Mesenchymal stem cell (in vitro differentiated cells and primary cell): Measurements from ENCODE around the gene ZNF451.
A peak's percentile ranks its signal among the peaks of the same experiment; 100 is the strongest.

Source experiments
- DNase-seq: peaks from one replicate; pipeline ENCODE4 v3.0.0-alpha.2; 2013
- H2AFZ ChIP-seq: one replicate; pipeline ENCODE4 v1.6.1; 2013; ENCODE audit warnings: low read depth, mild to moderate bottlenecking, control low read depth, inconsistent platforms, low read length, moderate library complexity
- H2AK5ac ChIP-seq: 2 replicates; pipeline ENCODE4 v1.6.1; 2013; ENCODE audit warnings: low read length, moderate library complexity, mild to moderate bottlenecking, inconsistent platforms; ENCODE audit not compliant: severe bottlenecking
- H2BK120ac ChIP-seq: one replicate; pipeline ENCODE4 v1.6.1; 2013; ENCODE audit warnings: low read depth, mild to moderate bottlenecking, inconsistent platforms, low read length, moderate library complexity
- H2BK12ac ChIP-seq, 2 experiments: one replicate each; pipeline ENCODE4 v1.6.1; 2013; ENCODE audit warnings: inconsistent platforms in 2 of 2, low read length in 2 of 2, mild to moderate bottlenecking in 2 of 2, moderate library complexity in 2 of 2, control low read depth in 1 of 2
- H2BK15ac ChIP-seq: one replicate; pipeline ENCODE4 v1.6.1; 2013; ENCODE audit warnings: mild to moderate bottlenecking, low read depth, inconsistent platforms; ENCODE audit not compliant: poor library complexity, severe bottlenecking
- H2BK5ac ChIP-seq: 2 replicates; pipeline ENCODE4 v1.6.1; 2013; ENCODE audit warnings: low read depth, mild to moderate bottlenecking, low read length, control low read depth, inconsistent platforms; ENCODE audit not compliant: poor library complexity, severe bottlenecking
- H3K14ac ChIP-seq, 2 experiments: one replicate each; pipeline ENCODE4 v1.6.1; 2013; ENCODE audit warnings: inconsistent platforms in 2 of 2, low read length in 2 of 2, control low read depth in 1 of 2, mild to moderate bottlenecking in 1 of 2, moderate library complexity in 1 of 2
- H3K18ac ChIP-seq, 2 experiments: one replicate each; pipeline ENCODE4 v1.6.1; 2013; ENCODE audit warnings: inconsistent platforms in 2 of 2, low read length in 2 of 2, control low read depth in 1 of 2, low read depth in 1 of 2, mild to moderate bottlenecking in 1 of 2
- H3K23ac ChIP-seq, 2 experiments: one replicate each; pipeline ENCODE4 v1.6.1; 2013; ENCODE audit warnings: inconsistent platforms in 2 of 2, low read length in 2 of 2, mild to moderate bottlenecking in 2 of 2, moderate library complexity in 2 of 2, control low read depth in 1 of 2
- H3K27ac ChIP-seq: 2 replicates; pipeline ENCODE4 v1.5.1; 2013; ENCODE audit warnings: mild to moderate bottlenecking, moderate library complexity, low read length, control low read depth, inconsistent platforms; ENCODE audit not compliant: poor library complexity, severe bottlenecking
- H3K27me3 ChIP-seq, 2 experiments: 2 replicates each; pipeline versions ENCODE4 v1.6.1 to v1.7.0; 2013; ENCODE audit warnings: low read length in 2 of 2, mild to moderate bottlenecking in 2 of 2, moderate library complexity in 2 of 2, control low read depth in 1 of 2, inconsistent platforms in 1 of 2; ENCODE audit not compliant: control insufficient read depth in 1 of 2, insufficient read depth in 1 of 2
- H3K36me3 ChIP-seq, 2 experiments: 2 replicates each; pipeline versions ENCODE4 v1.6.1 to v1.7.0; 2013; ENCODE audit warnings: low read length in 2 of 2, control low read depth in 1 of 2, inconsistent platforms in 1 of 2, low read depth in 1 of 2, mild to moderate bottlenecking in 1 of 2; ENCODE audit not compliant: insufficient read depth in 2 of 2, control insufficient read depth in 1 of 2
- H3K4ac ChIP-seq, 2 experiments: one replicate each; pipeline ENCODE4 v1.6.1; 2013; ENCODE audit warnings: inconsistent platforms in 2 of 2, low read length in 2 of 2, mild to moderate bottlenecking in 2 of 2, moderate library complexity in 2 of 2, control low read depth in 1 of 2, low read depth in 1 of 2
- H3K4me1 ChIP-seq: 2 replicates; pipeline ENCODE4 v1.6.1; 2013; ENCODE audit warnings: low read depth, low read length, control low read depth; ENCODE audit not compliant: control insufficient read depth, insufficient read depth
- H3K4me2 ChIP-seq: 2 replicates; pipeline ENCODE4 v1.6.1; 2013; ENCODE audit warnings: low read length, mild to moderate bottlenecking, inconsistent platforms; ENCODE audit not compliant: poor library complexity, severe bottlenecking
- H3K4me3 ChIP-seq, 2 experiments: 2 replicates each; pipeline versions ENCODE4 v1.5.1 to v1.7.0; 2013; ENCODE audit warnings: low read length in 2 of 2, mild to moderate bottlenecking in 2 of 2, control low read depth in 1 of 2, low read depth in 1 of 2; ENCODE audit not compliant: insufficient read depth in 1 of 2
- H3K79me1 ChIP-seq: replicated peaks from 2 replicates; pipeline ENCODE4 v1.6.1; 2013; ENCODE audit warnings: mild to moderate bottlenecking, control low read depth, low read length, inconsistent platforms; ENCODE audit not compliant: poor library complexity, severe bottlenecking
- H3K9ac ChIP-seq: 2 replicates; pipeline ENCODE4 v1.7.0; 2013; ENCODE audit warnings: mild to moderate bottlenecking, low read length, moderate library complexity
- H3K9me3 ChIP-seq: 2 replicates; pipeline ENCODE4 v1.7.0; 2013; ENCODE audit warnings: mild to moderate bottlenecking, low read length; ENCODE audit not compliant: control insufficient read depth
- H4K8ac ChIP-seq: one replicate; pipeline ENCODE4 v1.6.1; 2013; ENCODE audit warnings: inconsistent platforms, mild to moderate bottlenecking, low read length, moderate library complexity
- H4K91ac ChIP-seq: one replicate; pipeline ENCODE4 v1.6.1; 2013; ENCODE audit warnings: mild to moderate bottlenecking, low read length, inconsistent platforms
- WGBS: methylation state at CpG from one replicate; pipeline ENCODE4 v1.1.7; 2013; ENCODE audit warnings: mixed read lengths; 5-methylcytosine and 5-hydroxymethylcytosine counted together

Gene ZNF451

GRCh38 chr6:57135885-57136284, 45.9 kb downstream of the ZNF451 start:
- Histone ChIP-seq H3K4me2 (no peak overlapping the region), H2BK12ac (no peak overlapping the region), H2BK5ac (no peak overlapping the region), H2AK5ac (no peak overlapping the region), H3K9me3 (no peaks in the 10 kb centered on the region), H3K23ac (no peak overlapping the region), H3K9ac (peak overlapping the region; percentile 16), H2BK120ac (no peak overlapping the region), H3K27ac (no peak overlapping the region), H2BK15ac (no peak overlapping the region), H3K27me3 (no peaks in the 10 kb centered on the region), H4K8ac (no peak overlapping the region), H2AFZ (no peak overlapping the region), H3K4me1 (no peaks in the 10 kb centered on the region), H3K18ac (no peak overlapping the region), H4K91ac (no peak overlapping the region), H3K14ac (no peak overlapping the region), H3K36me3 (peaks cover 4 to 70% of the 10 kb centered on the region in 2 experiments), H3K4me3 (peak overlapping the region in 1 of 2 experiments; percentile 10), H3K4ac (no peak overlapping the region), H3K79me1 (peaks cover 13% of the 10 kb centered on the region)
- WGBS = no CpG with 5 or more reads among the region's 1 CpG
- DNase-seq = no peak

- Histone ChIP-seq H3K9ac (no peak overlapping the region), H4K91ac (no peak overlapping the region), H3K14ac (no peak overlapping the region), H3K4me2 (no peak overlapping the region), H2BK120ac (no peak overlapping the region), H3K18ac (no peak overlapping the region), H3K4ac (no peak overlapping the region), H2BK12ac (no peak overlapping the region), H3K4me1 (no peaks in the 10 kb centered on the region), H3K4me3 (no peak overlapping the region), H2AK5ac (no peak overlapping the region), H3K27me3 (no peaks in the 10 kb centered on the region), H3K9me3 (no peaks in the 10 kb centered on the region), H3K23ac (no peak overlapping the region), H3K27ac (no peak overlapping the region), H2AFZ (no peak overlapping the region), H2BK15ac (no peak overlapping the region), H4K8ac (no peak overlapping the region), H3K36me3 (peaks cover 7 to 79% of the 10 kb centered on the region in 2 experiments), H3K79me1 (peaks cover 13% of the 10 kb centered on the region), H2BK5ac (no peak overlapping the region)
- 80% methylated on average over 1 of the region's 2 CpGs for WGBS
- no peak for DNase-seq
Observed at GRCh38 chr6:57137350-57137749, 47.4 kb downstream of the ZNF451 start.

GRCh38 chr6:57138026-57138425, 48.0 kb downstream of the ZNF451 start:
- Histone ChIP-seq H3K27me3 (no peaks in the 10 kb centered on the region), H3K9me3 (no peaks in the 10 kb centered on the region), H3K4ac (no peak overlapping the region), H4K8ac (no peak overlapping the region), H3K9ac (no peak overlapping the region), H2AFZ (no peak overlapping the region), H4K91ac (no peak overlapping the region), H3K27ac (no peak overlapping the region), H2BK5ac (no peak overlapping the region), H3K4me2 (no peak overlapping the region), H2BK12ac (no peak overlapping the region), H3K4me3 (no peak overlapping the region), H3K36me3 (peaks cover 7 to 80% of the 10 kb centered on the region in 2 experiments), H3K4me1 (no peaks in the 10 kb centered on the region), H2AK5ac (no peak overlapping the region), H2BK15ac (no peak overlapping the region), H3K14ac (no peak overlapping the region), H3K79me1 (peaks cover 10% of the 10 kb centered on the region), H2BK120ac (no peak overlapping the region), H3K18ac (no peak overlapping the region), H3K23ac (no peak overlapping the region)
- no peak for DNase-seq
- WGBS = 96% methylated on average over 11 of the region's 11 CpGs

- no peak overlapping the region for H4K8ac ChIP-seq
- H3K4me3 ChIP-seq = no peak overlapping the region
- H3K27me3 ChIP-seq = no peaks in the 10 kb centered on the region
- H2BK12ac ChIP-seq = no peak overlapping the region
- 100% methylated on average over 2 of the region's 4 CpGs for WGBS
- DNase-seq = no peak
- H3K9me3 ChIP-seq = no peaks in the 10 kb centered on the region
- H3K18ac ChIP-seq = no peak overlapping the region
- no peak overlapping the region for H3K23ac ChIP-seq
- H2BK5ac ChIP-seq = no peak overlapping the region
- H3K36me3 ChIP-seq = peaks cover 6 to 80% of the 10 kb centered on the region in 2 experiments
- H2BK120ac ChIP-seq = no peak overlapping the region
- H3K79me1 ChIP-seq = peaks cover 7% of the 10 kb centered on the region
- no peak overlapping the region for H3K9ac ChIP-seq
- H3K27ac ChIP-seq = no peak overlapping the region
- no peak overlapping the region for H2AFZ ChIP-seq
- H3K14ac ChIP-seq = no peak overlapping the region
- no peaks in the 10 kb centered on the region for H3K4me1 ChIP-seq
- H2BK15ac ChIP-seq = no peak overlapping the region
- no peak overlapping the region for H4K91ac ChIP-seq
- H3K4ac ChIP-seq = no peak overlapping the region
- H2AK5ac ChIP-seq = no peak overlapping the region
- no peak overlapping the region for H3K4me2 ChIP-seq
Observed at GRCh38 chr6:57141451-57142177, 51.6 kb downstream of the ZNF451 start.
